ENCODE measurements around the gene CTU1.

CTU1 gene

DNA sequence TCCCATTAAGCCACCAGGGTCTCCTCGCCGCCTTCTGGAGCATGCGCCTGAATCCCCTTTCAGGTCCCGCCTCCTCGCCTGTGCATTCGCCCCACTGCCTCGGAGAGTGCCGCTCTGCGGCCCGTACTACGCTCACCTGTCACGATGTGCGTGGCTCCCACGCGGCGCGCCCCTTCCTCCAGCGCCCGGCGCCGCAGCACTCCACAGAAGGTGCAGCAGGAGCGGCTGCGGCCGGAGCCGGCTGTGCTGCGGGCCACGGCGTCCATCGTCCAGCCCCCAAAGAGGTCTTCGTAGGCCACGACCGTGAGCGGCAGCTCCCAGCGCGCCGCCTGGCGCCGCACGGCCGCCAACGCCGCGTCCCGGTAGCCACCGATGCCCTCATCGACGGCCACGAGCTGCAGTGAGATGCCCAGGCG lies 4.3 kb downstream of the CTU1 start:
- no peak for DNase-seq (ENCODE audit: low spot score)

GRCh38 chr19:51102991-51103390 lies 5.2 kb downstream of the CTU1 start:
- DNase-seq (ENCODE audit: low spot score): no peak

GRCh38 chr19:51101171-51101865 lies 6.9 kb downstream of the CTU1 start:
- no peak for DNase-seq (ENCODE audit: low spot score)

- no peak for DNase-seq (ENCODE audit: low spot score)
Observed at GRCh38 chr19:51100601-51101000, 7.6 kb downstream of the CTU1 start.

GRCh38 chr19:51099047-51099382 lies 9.2 kb downstream of the CTU1 start:
- no peak for DNase-seq (ENCODE audit: low spot score)

GRCh38 chr19:51098365-51099046 lies 9.7 kb downstream of the CTU1 start:
- DNase-seq (ENCODE audit: low spot score): no peak

- DNase-seq (ENCODE audit: low spot score): no peak
Observed at GRCh38 chr19:51097796-51098195, 10.4 kb downstream of the CTU1 start.

GRCh38 chr19:51097166-51097738 lies 11.0 kb downstream of the CTU1 start:
- DNase-seq (ENCODE audit: low spot score): peak; percentile 76

- no peak for DNase-seq (ENCODE audit: low spot score)
Observed at GRCh38 chr19:51096473-51097165, 11.6 kb downstream of the CTU1 start.

DNA sequence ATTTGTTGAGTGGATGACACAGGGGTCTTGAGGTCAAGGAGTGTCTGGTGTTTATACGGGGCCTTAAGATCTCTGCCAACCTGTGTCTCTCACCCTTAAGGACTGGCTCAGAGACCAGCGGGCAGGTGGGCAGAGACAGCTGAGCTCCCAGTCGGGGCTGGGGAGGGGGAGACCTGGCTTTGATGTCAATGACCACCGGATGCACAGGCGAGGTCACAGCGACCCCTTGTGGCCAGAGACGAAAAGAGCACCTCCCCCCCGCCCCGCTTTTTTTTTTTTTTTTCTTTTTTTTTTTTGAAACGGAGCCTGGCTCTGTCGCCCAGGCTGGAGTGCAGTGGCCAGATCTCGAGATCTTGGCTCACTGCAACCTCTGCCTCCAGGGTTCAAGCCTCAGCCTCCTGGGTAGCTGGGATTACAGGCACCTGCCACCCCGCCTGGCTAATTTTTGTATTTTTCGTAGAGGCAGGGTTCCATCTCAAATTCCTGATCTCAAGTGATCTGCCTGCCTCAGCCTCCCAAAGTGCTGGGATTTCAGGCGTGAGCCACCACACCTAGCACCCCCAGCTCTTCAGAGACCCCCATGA lies 13.4 kb downstream of the CTU1 start:
- DNase-seq (ENCODE audit: low spot score): peak; percentile 65

DNA sequence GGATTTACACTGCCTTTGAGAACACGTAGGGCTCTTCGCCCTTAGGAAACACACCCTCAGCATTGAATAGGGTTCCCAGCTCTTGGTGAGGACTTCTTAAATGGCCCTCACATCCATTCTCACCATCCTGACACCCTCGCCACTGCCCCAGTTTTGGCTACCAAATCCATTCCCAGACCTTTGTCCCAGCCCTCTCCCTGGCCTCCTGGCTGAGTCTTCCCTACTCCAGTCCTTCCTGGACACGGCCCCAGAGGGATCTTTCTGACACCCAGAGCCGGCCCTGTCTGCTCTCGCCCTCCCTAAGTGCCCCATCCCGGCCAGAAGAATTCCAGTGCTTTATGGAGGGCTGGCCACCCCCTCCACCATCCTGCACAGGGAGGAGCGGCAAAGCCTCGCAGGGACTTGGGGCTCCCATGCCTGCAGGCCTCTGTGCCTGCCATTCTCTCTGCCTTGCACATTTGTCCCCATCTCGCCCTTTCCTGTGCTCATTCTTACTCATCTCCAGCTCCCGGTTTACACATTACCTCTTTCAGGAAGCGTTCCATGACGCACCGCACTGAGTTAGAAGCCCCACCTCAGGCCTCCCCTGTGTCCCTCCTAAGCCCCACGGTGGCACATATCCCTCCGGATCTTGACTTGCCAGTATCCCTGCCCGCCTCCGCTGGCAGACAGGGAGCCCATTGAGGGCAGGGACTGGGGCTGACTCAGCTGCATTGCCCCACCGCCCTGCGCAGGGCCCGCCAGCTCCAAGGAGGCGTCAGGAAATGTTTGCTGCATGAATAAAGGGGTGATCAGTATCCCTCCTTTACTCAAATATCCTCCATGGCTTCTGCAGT lies 14.5 kb downstream of the CTU1 start:
- no peak for DNase-seq (ENCODE audit: low spot score)

DNA sequence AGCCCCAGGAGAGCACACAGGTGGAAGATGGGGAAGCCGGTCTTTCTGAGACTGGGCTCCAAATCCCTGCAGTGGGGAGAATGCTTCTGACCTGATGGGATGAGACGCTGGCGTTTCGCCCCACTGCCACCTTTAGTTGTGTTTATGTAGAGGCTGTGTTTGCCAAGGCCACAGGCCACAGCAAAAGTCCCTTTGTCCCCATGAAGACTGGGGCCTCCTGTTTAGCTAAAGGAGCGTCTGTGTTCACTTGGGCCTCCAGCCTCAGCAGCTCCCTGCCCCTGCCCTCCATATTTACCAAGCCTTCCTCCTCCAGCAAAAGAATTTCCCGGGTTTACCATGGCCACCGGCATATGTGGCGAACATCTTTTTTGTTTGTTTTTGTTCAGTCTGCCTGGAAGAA lies 15.1 kb downstream of the CTU1 start:
- no peak for DNase-seq (ENCODE audit: low spot score)

DNA sequence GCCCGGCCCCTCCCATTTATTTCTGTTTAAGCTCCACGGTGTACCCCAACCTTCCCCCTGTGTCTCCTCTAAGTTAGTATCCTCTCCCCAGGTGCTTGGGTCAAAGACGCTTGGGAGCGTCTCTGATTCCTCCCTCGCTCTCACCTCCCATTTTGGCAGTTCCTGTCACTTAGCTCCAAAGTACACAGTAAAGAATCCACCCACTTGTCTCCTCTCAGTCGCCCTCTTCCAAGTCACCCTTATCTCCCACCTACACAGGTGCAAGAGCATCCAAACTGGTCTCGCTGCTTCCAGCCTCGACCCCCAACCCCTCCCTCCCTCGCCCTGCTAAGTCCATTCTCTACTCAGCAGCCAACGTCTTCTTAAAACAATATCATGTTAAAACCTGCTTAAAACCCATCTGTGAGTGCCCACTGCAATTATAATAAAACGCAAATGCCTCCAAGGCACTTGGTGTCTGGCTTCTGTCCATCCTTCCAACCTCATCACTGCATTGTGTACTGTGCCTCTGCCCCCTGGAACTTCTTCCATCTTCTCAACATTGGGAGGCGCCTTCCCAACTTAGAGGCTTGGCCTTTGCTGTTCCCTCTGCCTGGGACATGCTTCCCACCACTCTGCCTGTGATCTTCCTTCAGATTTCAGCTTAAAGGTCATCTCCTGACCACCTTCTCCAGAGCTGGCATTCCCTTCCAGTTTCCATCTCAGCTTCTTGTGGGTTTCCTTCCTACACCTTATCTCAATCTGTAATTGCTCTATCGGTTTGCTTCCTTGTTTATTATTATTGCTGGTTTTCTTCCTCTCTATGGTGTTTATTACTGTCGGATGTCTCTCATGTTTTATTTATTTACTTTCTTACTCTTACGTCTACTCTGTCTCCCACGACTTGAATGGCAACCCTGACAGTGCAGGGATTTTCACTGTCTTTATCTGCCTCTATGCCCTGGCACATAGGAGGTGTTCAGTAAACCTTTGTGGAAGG lies 16.0 kb downstream of the CTU1 start:
- DNase-seq (ENCODE audit: low spot score): no peak

DNA sequence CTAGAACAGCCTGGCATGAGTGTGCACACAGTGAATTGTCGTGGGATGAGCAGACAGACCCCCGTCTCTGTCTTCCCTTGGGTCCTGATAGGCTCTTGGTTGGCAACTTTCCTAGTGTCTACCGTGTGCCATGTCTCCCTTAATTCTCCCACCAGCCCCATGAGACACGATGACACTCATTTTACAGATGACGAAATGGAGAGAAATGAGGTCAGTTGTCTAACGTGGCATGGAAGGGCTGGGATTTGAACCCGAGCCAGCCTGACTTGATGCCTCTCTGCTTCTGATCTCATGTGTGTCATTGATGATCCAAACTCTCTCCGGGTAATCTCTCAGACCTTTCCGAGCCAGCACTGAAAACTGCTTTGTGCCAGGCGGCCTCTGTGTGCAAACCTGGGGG lies 17.1 kb downstream of the CTU1 start:
- no peak for DNase-seq (ENCODE audit: low spot score)

DNA sequence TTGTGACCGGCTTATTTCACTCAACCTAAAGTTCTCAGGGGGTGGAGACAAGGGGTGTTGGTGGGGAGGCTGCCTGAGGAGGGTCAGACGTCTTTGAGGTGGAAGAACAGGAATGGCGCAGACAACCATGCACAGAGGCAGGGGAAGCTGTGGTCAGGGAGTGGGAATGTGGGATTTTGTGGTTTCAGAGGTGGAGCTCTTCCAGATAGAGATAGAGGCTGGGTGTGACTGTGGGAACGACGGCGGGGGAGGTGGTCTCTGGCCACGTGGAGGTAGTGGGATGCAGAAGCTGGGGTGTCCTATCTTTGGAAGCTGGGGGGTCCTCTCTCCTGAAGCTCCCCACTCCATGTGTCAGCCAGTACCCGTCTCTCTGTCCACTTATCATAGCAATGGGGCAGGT lies 17.7 kb downstream of the CTU1 start:
- DNase-seq (ENCODE audit: low spot score): no peak

GRCh38 chr19:51089786-51090185 lies 18.4 kb downstream of the CTU1 start:
- DNase-seq (ENCODE audit: low spot score): no peak

DNA sequence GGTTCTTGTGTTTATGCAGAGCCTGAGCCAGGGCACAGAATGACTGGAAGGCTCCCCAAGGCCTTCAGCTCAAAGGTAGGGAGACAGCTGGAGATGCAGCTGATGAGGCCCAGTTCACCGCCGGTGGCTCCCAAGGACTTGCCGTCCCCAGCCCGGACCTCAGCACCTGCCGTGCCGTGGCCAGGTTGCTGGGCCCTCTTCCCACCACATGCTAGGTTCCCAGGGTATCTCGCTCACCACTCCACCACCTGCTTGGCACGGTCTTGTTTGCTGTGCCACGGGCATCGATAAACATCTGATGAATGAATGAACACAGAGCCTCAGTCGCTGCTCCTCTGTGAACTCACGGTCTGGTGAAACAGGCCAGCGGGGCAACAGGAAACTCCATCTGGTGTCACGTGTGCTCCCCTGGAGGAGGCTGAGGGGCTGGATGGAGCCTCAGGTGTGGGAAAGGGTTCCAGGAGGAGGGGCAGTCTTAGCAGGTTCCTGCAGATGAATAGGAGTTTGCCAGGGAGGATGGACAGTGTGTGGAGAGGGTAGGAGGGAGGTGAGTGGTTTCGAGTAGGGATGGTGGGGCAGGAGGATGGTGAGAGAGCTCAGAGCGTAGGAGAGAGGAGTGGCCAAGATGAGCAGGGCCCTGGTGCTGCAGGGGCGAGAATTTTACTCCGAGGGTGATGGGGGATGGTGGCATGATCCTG lies 21.9 kb downstream of the CTU1 start:
- no peak for DNase-seq (ENCODE audit: low spot score)

GRCh38 chr19:51084505-51084904 lies 23.7 kb downstream of the CTU1 start:
- no peak for DNase-seq (ENCODE audit: low spot score)

DNA sequence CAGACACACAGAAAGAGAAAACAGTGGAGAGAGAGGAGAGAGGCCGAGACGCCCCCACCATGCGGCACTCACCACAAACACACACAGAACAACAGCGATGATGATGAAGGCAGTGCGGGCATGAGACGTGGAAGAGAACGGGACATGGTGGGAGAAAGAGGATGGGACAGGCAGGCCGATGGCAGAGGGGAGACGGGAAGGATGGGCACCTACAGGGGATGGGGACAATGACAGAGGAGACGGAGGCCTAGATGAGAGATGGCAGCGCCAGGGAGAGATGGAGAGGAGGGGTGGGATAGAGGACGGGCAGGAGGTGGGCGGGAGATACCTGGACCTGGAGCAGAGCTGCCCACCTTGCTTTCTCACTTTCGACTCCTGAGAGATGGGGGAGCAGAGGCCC lies 24.4 kb downstream of the CTU1 start:
- DNase-seq (ENCODE audit: low spot score): no peak

DNA sequence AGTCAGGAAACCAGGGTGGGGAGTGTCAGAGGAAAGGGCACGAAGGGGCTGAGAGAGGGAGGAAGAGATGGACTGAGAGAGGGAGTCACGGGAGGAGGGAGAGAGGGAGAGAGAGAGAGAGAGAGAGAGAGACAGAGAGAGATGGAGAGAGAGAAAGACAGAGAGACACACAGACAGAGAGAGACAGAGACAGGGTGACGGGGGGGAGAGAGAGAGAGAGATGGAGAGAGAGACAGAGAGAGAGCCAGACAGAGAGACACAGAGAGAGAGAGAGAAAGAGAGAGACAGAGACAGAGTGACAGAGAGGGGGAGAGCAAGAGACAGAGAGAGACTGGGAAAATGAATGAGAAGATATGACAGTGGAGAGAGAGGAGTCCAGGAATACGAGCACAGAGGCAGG lies 25.0 kb downstream of the CTU1 start:
- no peak for DNase-seq (ENCODE audit: low spot score)

Measured in GM03348 (cell line).